ENCODE data around the gene TBC1D16. TPM values are rescaled to one million over a fixed set of nuclear protein-coding genes. Genes with fewer than 3 reads are reported as not detected.

Gene TBC1D16
- 10 to 100 TPM; 29.9 to 30.9 TPM for total RNA-seq
- long read RNA-seq, full-length matches to known transcripts = 1 of 5 reads
- long read RNA-seq, partial matches to known transcripts = 0 of 5 reads
- long read RNA-seq, other reads (novel, unspliced or antisense) = 4 of 5 reads

GRCh38 chr17:80035687-80035936 is at the start of gene TBC1D16:
Gene TBC1D16 (minus strand): TSS chr17:80035872. CDS start chr17:80013547, 22,325 bp downstream.
- DNase-seq (no peak), ATAC-seq (no peak)
- intact Hi-C loops (cut with DNase I) = no loop called here

GRCh38 chr17:80084773-80085172 is 49.1 kb upstream of the TBC1D16 start:
- intact Hi-C loops (cut with DNase I) = loop anchor here in 1 of 2 donors (10.0 kb wide), 1 partner anchor 80 kb away; no protein-coding TSS in a partner anchor
- no peak for DNase-seq

GRCh38 chr17:80083136-80083661 is 47.5 kb upstream of the TBC1D16 start:
- DNase-seq (peak; percentile 18), ATAC-seq (peak in 1 of 2 donors; percentile 13)
- intact Hi-C loops (cut with DNase I) = loop anchor here in 1 of 2 donors (10.0 kb wide), 1 partner anchor 78 kb away; no protein-coding TSS in a partner anchor

More at GRCh38 chr17:80084773-80085172, 49.1 kb upstream of the TBC1D16 start:
- ATAC-seq = no peak

GRCh38 chr17:80082403-80083135 is 46.9 kb upstream of the TBC1D16 start:
- ATAC-seq = peak; percentile 57 to 61
- intact Hi-C loops (cut with DNase I) = loop anchor here in 1 of 2 donors (10.0 kb wide), 1 partner anchor 78 kb away; no protein-coding TSS in a partner anchor
- DNase-seq = peak; percentile 68

GRCh38 chr17:80081596-80081995 is 45.9 kb upstream of the TBC1D16 start:
- intact Hi-C loops (cut with DNase I) = loop anchor here in 1 of 2 donors (10.0 kb wide), 1 partner anchor 77 kb away; no protein-coding TSS in a partner anchor
- peak; percentile 10 for DNase-seq
- ATAC-seq = no peak

- intact Hi-C loops (cut with DNase I) = loop anchor here in 1 of 2 donors (10.0 kb wide), 1 partner anchor 75 kb away; no protein-coding TSS in a partner anchor
- ATAC-seq = no peak
These were observed 44.4 kb upstream of the TBC1D16 start for GRCh38 chr17:80080081-80080480.

GRCh38 chr17:80072410-80072809 is 36.7 kb upstream of the TBC1D16 start:
- DNase-seq (no peak), ATAC-seq (no peak)
- intact Hi-C loops (cut with DNase I) = no loop called here

More at GRCh38 chr17:80080081-80080480, 44.4 kb upstream of the TBC1D16 start:
- DNase-seq = no peak

- peak; percentile 75 for DNase-seq
- intact Hi-C loops (cut with DNase I) = no loop called here
- peak; percentile 68 to 75 for ATAC-seq
These were observed 35.6 kb upstream of the TBC1D16 start for GRCh38 chr17:80071116-80071841.

GRCh38 chr17:80070375-80071115 is 34.9 kb upstream of the TBC1D16 start:
- intact Hi-C loops (cut with DNase I) = no loop called here

GRCh38 chr17:80068301-80069222 is 32.9 kb upstream of the TBC1D16 start:
- ATAC-seq (peak in 1 of 2 donors; percentile 44), DNase-seq (peak; percentile 64)
- intact Hi-C loops (cut with DNase I) = no loop called here

More at GRCh38 chr17:80070375-80071115, 34.9 kb upstream of the TBC1D16 start:
- ATAC-seq (peak; percentile 24 to 41), DNase-seq (no peak)

GRCh38 chr17:80067393-80067986 is 31.8 kb upstream of the TBC1D16 start:
- intact Hi-C loops (cut with DNase I) = no loop called here
- ATAC-seq = no peak

GRCh38 chr17:80065478-80066170 is 30.0 kb upstream of the TBC1D16 start:
- ATAC-seq (no peak), DNase-seq (no peak)
- intact Hi-C loops (cut with DNase I) = no loop called here

More at GRCh38 chr17:80067393-80067986, 31.8 kb upstream of the TBC1D16 start:
- DNase-seq = no peak

- intact Hi-C loops (cut with DNase I) = no loop called here
- no peak for DNase-seq
- ATAC-seq = no peak
These were observed 29.0 kb upstream of the TBC1D16 start for GRCh38 chr17:80064696-80065095.

- DNase-seq (peak; percentile 69), ATAC-seq (peak; percentile 57 to 82)
- intact Hi-C loops (cut with DNase I) = no loop called here
These were observed 28.3 kb upstream of the TBC1D16 start for GRCh38 chr17:80063830-80064585.

- no peak for ATAC-seq
- intact Hi-C loops (cut with DNase I) = no loop called here
These were observed 25.7 kb upstream of the TBC1D16 start for GRCh38 chr17:80061421-80061820.

GRCh38 chr17:80060644-80061043 is 25.0 kb upstream of the TBC1D16 start:
- intact Hi-C loops (cut with DNase I) = no loop called here
- no peak for ATAC-seq

More at GRCh38 chr17:80061421-80061820, 25.7 kb upstream of the TBC1D16 start:
- DNase-seq = no peak

More at GRCh38 chr17:80060644-80061043, 25.0 kb upstream of the TBC1D16 start:
- no peak for DNase-seq

Measured in left cardiac atrium (tissue), 4 donors.